CD4-positive, alpha-beta T cell treated with Interleukin-10 for 1 hour (primary cell): ENCODE results near the gene RASL11A.
"Not testable (repeated sequence)": the region's sequence is repeated elsewhere in the genome, so short reads cannot be mapped to it uniquely, and the experiment has no call there.

Source experiments
- DNase-seq: peaks from one replicate; pipeline ENCODE4 v3.0.0-alpha.2; 2020

The RASL11A gene

DNA sequence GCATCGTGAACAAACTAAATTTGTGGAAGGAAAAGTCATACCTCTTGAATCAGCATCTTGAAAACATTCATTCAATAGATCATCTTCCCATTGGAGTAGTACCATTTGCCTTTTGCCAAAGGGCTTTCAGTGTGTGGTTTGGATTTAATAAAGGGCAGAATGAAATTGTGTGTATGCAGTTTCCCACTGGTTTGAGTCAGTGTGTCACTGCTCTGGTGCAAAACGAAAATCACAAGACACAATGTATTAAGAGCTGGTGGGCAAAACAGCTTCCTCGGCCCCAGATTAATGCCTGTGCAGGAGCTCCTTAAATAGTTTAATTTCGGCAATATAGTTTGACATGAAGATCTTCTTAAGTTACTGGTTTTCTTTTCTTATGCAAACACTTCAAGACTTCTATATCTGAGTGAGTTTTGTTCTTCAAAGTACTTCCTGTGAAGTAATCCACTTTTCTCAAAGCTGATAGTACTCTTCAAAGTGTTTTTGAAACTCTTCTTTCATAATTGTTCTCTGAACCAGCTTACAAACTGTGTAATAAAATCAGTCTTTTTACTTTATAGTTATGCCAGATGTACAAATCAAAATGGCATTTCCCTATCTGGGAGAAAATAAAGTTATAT is 32.1 kb downstream of the RASL11A start:
- DNase-seq = no peak

DNA sequence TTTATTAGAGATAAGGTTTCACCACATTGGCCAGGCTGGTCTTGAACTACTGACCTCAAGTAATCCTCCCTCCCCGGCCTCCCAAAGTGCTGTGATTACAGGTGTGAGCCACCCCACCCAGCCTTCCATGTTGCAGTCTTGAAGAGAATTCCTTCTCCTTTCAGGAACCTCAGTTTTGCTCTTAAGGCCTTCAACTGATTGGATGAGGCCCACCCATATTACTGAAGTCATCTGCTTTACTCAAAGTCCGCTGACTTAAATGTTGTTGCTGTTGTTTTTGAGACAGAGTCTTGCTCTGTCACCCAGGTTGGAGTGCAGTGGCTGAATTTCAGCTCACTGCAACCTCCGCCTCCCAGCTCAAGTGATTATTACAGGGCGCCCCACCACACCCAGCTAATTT is 33.5 kb downstream of the RASL11A start:
- no peak for DNase-seq

DNA sequence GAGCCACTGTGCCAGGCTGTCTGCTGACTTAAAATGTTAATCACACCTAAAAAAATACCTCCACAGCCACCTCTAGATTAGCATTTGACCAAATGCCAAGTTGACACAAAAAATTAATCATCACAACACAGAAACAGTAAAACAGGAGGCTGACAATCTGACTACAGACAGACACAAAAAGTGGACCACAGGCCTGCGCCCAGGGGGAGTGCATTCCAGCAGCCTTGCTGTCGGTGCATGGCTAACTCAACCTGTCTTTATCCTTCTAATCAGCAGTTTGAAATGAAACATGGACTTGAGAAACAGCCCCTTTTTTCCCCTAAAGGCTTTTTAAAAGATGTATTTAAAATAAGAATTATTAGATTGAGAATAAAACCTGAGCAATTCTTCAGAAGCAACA is 34.0 kb downstream of the RASL11A start:
- DNase-seq = no peak

DNA sequence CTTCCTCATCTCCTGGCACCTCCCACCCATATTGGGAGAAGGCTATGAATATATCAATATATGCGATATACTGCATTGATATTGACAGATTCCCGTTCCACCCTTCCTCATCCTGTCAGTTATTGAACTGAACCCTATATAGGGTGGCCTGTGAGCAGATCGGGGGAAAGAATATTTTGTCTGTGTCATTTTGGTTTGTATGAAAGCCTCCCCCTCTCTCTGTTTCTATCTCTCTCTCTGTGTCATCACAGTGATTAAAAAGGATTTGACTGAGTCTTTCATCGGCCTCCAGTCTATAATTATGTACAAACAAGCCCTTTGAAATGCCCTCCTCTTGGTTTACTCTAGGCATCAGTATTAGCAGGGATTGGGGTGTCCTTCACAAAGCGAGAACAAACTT is 35.7 kb downstream of the RASL11A start:
- no peak for DNase-seq

DNA sequence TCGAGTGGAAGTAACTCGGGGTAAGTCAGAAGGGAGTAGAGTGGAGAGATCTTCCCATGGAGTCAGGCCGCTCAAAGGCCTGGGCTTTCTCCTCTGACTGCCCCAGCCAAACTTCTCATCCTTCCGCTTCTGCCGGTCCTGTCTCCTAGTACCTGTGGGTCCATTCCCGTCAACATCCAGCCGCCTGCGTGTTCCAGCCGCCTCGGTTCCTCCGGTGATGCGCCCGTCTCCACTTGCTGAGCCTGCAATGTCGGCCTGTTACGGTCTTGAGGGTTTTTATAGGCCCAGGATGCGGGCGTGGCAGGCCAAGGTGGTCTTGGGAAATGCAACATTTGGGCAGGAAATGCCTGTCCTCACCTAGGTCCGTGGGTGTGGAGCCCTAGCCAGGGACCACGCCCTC is 38.3 kb downstream of the RASL11A start:
- DNase-seq = no peak

- no peak for DNase-seq
Observed at GRCh38 chr13:27309401-27309958, 38.9 kb downstream of the RASL11A start.

GRCh38 chr13:27309967-27310598 is 39.5 kb downstream of the RASL11A start:
- no peak for DNase-seq

- DNase-seq = no peak
Observed at GRCh38 chr13:27310946-27311345, 40.3 kb downstream of the RASL11A start.

- no peak for DNase-seq
Observed at GRCh38 chr13:27311518-27312210, 41.0 kb downstream of the RASL11A start.

- no peak for DNase-seq
Observed at GRCh38 chr13:27313770-27314169, 43.1 kb downstream of the RASL11A start.

GRCh38 chr13:27319404-27319803 is 48.8 kb downstream of the RASL11A start:
- DNase-seq = no peak

GRCh38 chr13:27321468-27322431 is 51.1 kb downstream of the RASL11A start:
- no peak for DNase-seq

DNA sequence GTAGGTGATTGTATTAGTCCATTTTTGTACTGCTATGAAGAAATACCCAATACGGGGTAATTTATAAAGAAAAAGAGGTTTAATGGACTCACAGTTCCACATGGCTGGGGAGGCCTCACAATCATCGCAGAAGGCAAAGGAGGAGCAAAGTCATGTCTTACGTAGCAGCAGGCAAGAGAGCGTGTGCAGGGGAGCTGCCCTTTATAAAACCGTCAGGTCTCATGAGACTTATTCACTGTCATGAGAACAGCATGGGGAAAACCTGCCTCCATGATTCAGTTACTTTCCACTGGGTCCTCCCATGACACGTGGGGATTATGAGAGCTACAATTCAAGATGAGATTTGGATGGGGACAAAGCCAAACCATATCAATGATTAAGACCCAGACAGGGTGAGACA is 51.8 kb downstream of the RASL11A start:
- not testable (repeated sequence) for DNase-seq
